ENCODE data around the gene STK24. TPM values are rescaled to one million over a fixed set of nuclear protein-coding genes. Genes with fewer than 3 reads are reported as not detected.
A peak's percentile ranks its signal among the peaks of the same experiment; 100 is the strongest.

STK24 gene
- total and polyA plus RNA-seq, 2 of the 8 experiments (the other 6 are each of a cell fraction or from before 2014, with no cell fraction given) = 62.8 to 143 TPM

DNA sequence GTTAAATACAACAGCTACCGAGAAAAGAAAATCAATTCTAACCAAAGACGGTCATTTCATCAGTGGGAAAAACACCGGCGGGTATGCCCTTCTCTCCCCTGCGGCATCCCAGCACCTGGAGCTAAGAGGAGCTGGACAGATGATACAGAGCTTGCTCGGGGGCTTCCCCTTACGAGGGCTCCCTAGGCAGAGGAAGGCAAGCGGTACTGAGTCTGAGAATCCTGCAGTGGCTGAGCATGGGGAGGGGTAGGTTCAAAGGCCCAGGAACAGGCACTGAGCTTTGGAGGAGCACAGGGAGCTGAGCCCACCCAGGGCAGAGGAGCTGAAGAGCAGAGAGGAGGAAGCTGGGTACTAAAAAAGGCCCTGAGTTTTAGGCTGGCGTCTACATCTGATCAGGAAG is 12.7 kb downstream of the STK24 start:
- Histone ChIP-seq H4K5ac (ENCODE audit: insufficient read length, low read depth, low read length) (peak overlapping the region; percentile 30), H3K9ac (replicated peaks in 1 of 4; ENCODE audit: extremely low read depth in 1 of 4, low read depth in 3 of 4, low read length in 3 of 4) (no peak overlapping the region; a peak in 1 of 7 replicates), H3K9me3 (ENCODE audit: insufficient read depth in 2 of 2, low read depth in 1 of 2, low read length in 1 of 2) (no peaks in the 10 kb centered on the region), H3K18ac (ENCODE audit: extremely low read depth, low read length) (no peak overlapping the region), H2BK15ac (ENCODE audit: low read length) (no peak overlapping the region), H4K8ac (ENCODE audit: extremely low read depth, insufficient read depth, low read length) (peak overlapping the region; percentile 73; the same call in 1 of the 2 replicates), H3K23ac (ENCODE audit: insufficient read length) (no peak overlapping the region), H3K56ac (replicated peaks; ENCODE audit: insufficient read length, low read depth, low read length) (no peak overlapping the region), H2AK5ac (ENCODE audit: low read depth, low read length) (no peak overlapping the region), H2BK20ac (ENCODE audit: low read length) (no peak overlapping the region), H3K14ac (ENCODE audit: insufficient read length) (no peak overlapping the region), H3K79me1 (ENCODE audit: low read depth, low read length) (peaks cover 18% of the 10 kb centered on the region), H2BK12ac (ENCODE audit: low read depth, low read length) (no peak overlapping the region), H3K27me3 (replicated peaks in 1 of 4; ENCODE audit: control insufficient read depth in 3 of 4, extremely low read depth in 1 of 4, insufficient read depth in 3 of 4, low read length in 3 of 4) (no peaks in the 10 kb centered on the region), H3K4me1 (replicated peaks in 1 of 4; ENCODE audit: control insufficient read depth in 3 of 4, insufficient read depth in 4 of 4, low read length in 3 of 4) (peaks cover 8 to 32% (median 18%) of the 10 kb centered on the region in 4 experiments; a peak in 6 of 7 replicates), H3K79me2 (ENCODE audit: control insufficient read depth in 1 of 2, insufficient read depth in 2 of 2, low read length in 2 of 2) (peaks cover 29 to 97% of the 10 kb centered on the region in 2 experiments), H4K20me1 (replicated peaks in 1 of 2; ENCODE audit: control insufficient read depth in 1 of 2, insufficient read depth in 2 of 2, low read length in 2 of 2) (peaks cover 16 to 31% of the 10 kb centered on the region in 2 experiments), H2BK5ac (ENCODE audit: low read depth, low read length) (peak overlapping the region; percentile 82), H3K36me3 (ENCODE audit: control insufficient read depth in 2 of 4, insufficient read depth in 4 of 4, low read length in 3 of 4) (no peaks in the 10 kb centered on the region), H3K4ac (replicated peaks; ENCODE audit: insufficient read length, low read depth, low read length) (no peak overlapping the region), H3K4me3 (ENCODE audit: extremely low read depth in 1 of 4, insufficient read depth in 2 of 4, low read depth in 3 of 4, low read length in 4 of 4) (no peak overlapping the region), H2AFZ (ENCODE audit: low read length) (no peak overlapping the region), H2BK120ac (replicated peaks; ENCODE audit: low read depth, low read length) (no peak overlapping the region), H3K27ac (ENCODE audit: low read depth, low read length) (no peak overlapping the region), H3K4me2 (ENCODE audit: insufficient read depth in 1 of 2, low read depth in 2 of 2, low read length in 2 of 2) (no peak overlapping the region; a peak in 1 of 4 replicates), H3K23me2 (ENCODE audit: low read depth, low read length) (no peaks in the 10 kb centered on the region), H4K91ac (replicated peaks; ENCODE audit: insufficient read length, low read length) (peak overlapping the region; percentile 32)
- TF ChIP-seq BRCA1 (IDR thresholded peaks at IDR 0.05; ENCODE audit: low read depth, low read length) = no peak
- no peak for TF ChIP-seq SP4 (IDR thresholded peaks at IDR 0.05; ENCODE audit: low read length)
- no peak for TF ChIP-seq ASH2L (IDR thresholded peaks at IDR 0.05; ENCODE audit: low read length)
- TF ChIP-seq RXRA (IDR thresholded peaks at IDR 0.05; ENCODE audit: insufficient read depth, low read depth, low read length) = no peak
- TF ChIP-seq CBX5 (IDR thresholded peaks at IDR 0.05; ENCODE audit: low read depth, low read length) = no peak
- TF ChIP-seq CTBP2 (IDR thresholded peaks at IDR 0.05; ENCODE audit: borderline replicate concordance, insufficient read depth, insufficient read length, low read length) = no peak
- no peak for TF ChIP-seq SP2 (IDR thresholded peaks at IDR 0.05; ENCODE audit: low read length)
- TF ChIP-seq BCL11A (IDR thresholded peaks at IDR 0.05; ENCODE audit: low read depth in 2 of 2, low read length in 2 of 2) = no peak
- TF ChIP-seq MAFK (IDR thresholded peaks at IDR 0.05; ENCODE audit: low read depth, low read length) = no peak
- TF ChIP-seq JUND (IDR thresholded peaks at IDR 0.05; ENCODE audit: low read length) = no peak
- TF ChIP-seq, protein P1, sequence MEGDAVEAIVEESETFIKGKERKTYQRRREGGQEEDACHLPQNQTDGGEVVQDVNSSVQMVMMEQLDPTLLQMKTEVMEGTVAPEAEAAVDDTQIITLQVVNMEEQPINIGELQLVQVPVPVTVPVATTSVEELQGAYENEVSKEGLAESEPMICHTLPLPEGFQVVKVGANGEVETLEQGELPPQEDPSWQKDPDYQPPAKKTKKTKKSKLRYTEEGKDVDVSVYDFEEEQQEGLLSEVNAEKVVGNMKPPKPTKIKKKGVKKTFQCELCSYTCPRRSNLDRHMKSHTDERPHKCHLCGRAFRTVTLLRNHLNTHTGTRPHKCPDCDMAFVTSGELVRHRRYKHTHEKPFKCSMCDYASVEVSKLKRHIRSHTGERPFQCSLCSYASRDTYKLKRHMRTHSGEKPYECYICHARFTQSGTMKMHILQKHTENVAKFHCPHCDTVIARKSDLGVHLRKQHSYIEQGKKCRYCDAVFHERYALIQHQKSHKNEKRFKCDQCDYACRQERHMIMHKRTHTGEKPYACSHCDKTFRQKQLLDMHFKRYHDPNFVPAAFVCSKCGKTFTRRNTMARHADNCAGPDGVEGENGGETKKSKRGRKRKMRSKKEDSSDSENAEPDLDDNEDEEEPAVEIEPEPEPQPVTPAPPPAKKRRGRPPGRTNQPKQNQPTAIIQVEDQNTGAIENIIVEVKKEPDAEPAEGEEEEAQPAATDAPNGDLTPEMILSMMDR (IDR thresholded peaks at IDR 0.05; ENCODE audit: control extremely low read depth in 1 of 3, insufficient read depth in 1 of 3, low read depth in 1 of 3, low read length in 3 of 3) = no peak
- CTCF ChIA-PET (ENCODE audit: partially characterized antibody) = interaction anchor here (0.6 to 2.4 kb wide), 10 partner anchors 12 to 192 kb away, joined by 3 to 8 read pairs (median 4); no protein-coding TSS in a partner anchor
- FAIRE-seq (no peak), DNase-seq (ENCODE audit: low read depth in 1 of 2, low spot score in 2 of 2) (no peak)
- POLR2A ChIA-PET (ENCODE audit: partially characterized antibody) = interaction anchor here (0.9 to 1.1 kb wide), 2 partner anchors 14 to 16 kb away, joined by 3 read pairs; no protein-coding TSS in a partner anchor
- 77% methylated on average over 9 of the region's 9 CpGs; no CpG with 5 or more reads in 1 of the 2 experiments for whole genome bisulfite sequencing, 2 experiments (ENCODE audit: extremely low coverage in 1 of 2, insufficient coverage in 1 of 2, insufficient read length in 1 of 2, insufficient replicate concordance in 2 of 2, low coverage in 1 of 2, low lambda C conversion rate in 2 of 2, missing lambda C conversion rate in 1 of 2)
